GM12878 (cell line): Measurements from ENCODE around the gene REG1A. TPM values are rescaled to one million over a fixed set of nuclear protein-coding genes. Genes with fewer than 3 reads are reported as not detected.

Experiments used
- ATAC-seq: fragments of 200-7000 bp; cut with Tn5 transposase; 3 replicates; pipeline ENCODE4 v1.9.1; 2020; ENCODE audit warnings: mild to moderate bottlenecking, moderate library complexity
- BruUV-seq: library from RNA; stranded (reverse); fragments of 400-500 nt; replicated peaks from 2 replicates; lab custom pipeline; 2021; lab: Mats Ljungman, UMichigan
- CTCF ChIA-PET: fragments of 300-600 bp; sonication (Branson Sonifier 250); formaldehyde crosslinking; extraction: SDS; loops from one replicate; lab custom pipeline; 2021; ENCODE audit warnings: inconsistent platforms; lab: Yijun Ruan, JAX
- POLR2A ChIA-PET: fragments of 350-600 bp; formaldehyde crosslinking; extraction: SDS; loops from one replicate; lab custom pipeline; 2021; ENCODE audit warnings: inconsistent platforms; lab: Charles Lee
- RAD21 ChIA-PET: fragments of 300-600 bp; sonication (Branson Sonifier 250); formaldehyde crosslinking; loops from one replicate; lab custom pipeline; 2023; ENCODE audit warnings: antibody characterized with exemption; ENCODE audit not compliant: unreplicated experiment; lab: Charles Lee
- SMC1A ChIA-PET: fragments of 300-600 bp; sonication (Branson Sonifier 250); formaldehyde crosslinking; loops from one replicate; lab custom pipeline; 2023; ENCODE audit not compliant: unreplicated experiment, uncharacterized antibody; lab: Charles Lee
- DNase-seq: peaks from one replicate; pipeline ENCODE4 v3.0.0-alpha.2; 2011; ENCODE audit warnings: low read depth, low spot score
- FAIRE-seq: peaks from 3 replicates; lab custom pipeline; 2011; peaks lifted over from hg19 to GRCh38; lab: Jason Lieb, UNC
- H2AFZ ChIP-seq: 2 replicates; pipeline ENCODE4 v1.6.0; 2011; ENCODE audit warnings: low read depth, low read length, control low read depth; ENCODE audit not compliant: control insufficient read depth
- H3K27ac ChIP-seq: 2 replicates; pipeline ENCODE4 v1.5.1; 2011; ENCODE audit warnings: control low read depth; ENCODE audit not compliant: control insufficient read depth, insufficient read depth
- H3K27me3 ChIP-seq, 2 experiments: replicated peaks in 1 of 2; 2 replicates each; pipeline versions ENCODE4 v1.6.0 to v1.6.1; 2011; ENCODE audit warnings: low read length in 1 of 2; ENCODE audit not compliant: control insufficient read depth in 2 of 2, insufficient read depth in 2 of 2
- H3K36me3 ChIP-seq, 2 experiments: 2 replicates each; pipeline ENCODE4 v1.5.1; 2011; ENCODE audit warnings: low read length in 1 of 2; ENCODE audit not compliant: control insufficient read depth in 2 of 2, insufficient read depth in 2 of 2
- H3K4me1 ChIP-seq: 2 replicates; pipeline ENCODE4 v1.6.1; 2011; ENCODE audit warnings: mild to moderate bottlenecking, low read length, moderate library complexity, mixed read lengths; ENCODE audit not compliant: control insufficient read depth, insufficient read depth
- H3K4me2 ChIP-seq: 2 replicates; pipeline ENCODE4 v1.6.0; 2011; ENCODE audit warnings: control low read depth; ENCODE audit not compliant: control insufficient read depth, insufficient read depth
- H3K4me3 ChIP-seq: fragments of 200-600 bp; sonication (generic); 2 replicates; pipeline ENCODE4 v1.5.1; 2016
- H3K79me2 ChIP-seq: 2 replicates; pipeline ENCODE4 v1.6.0; 2011; ENCODE audit warnings: low read length; ENCODE audit not compliant: control insufficient read depth, insufficient read depth
- H3K9ac ChIP-seq: 2 replicates; pipeline ENCODE4 v1.8.0; 2011; ENCODE audit warnings: low read length, control low read depth, mixed read lengths; ENCODE audit not compliant: control insufficient read depth, insufficient read depth
- H3K9me3 ChIP-seq: replicated peaks from 3 replicates; pipeline ENCODE4 v1.5.1; 2011; ENCODE audit warnings: mild to moderate bottlenecking, low read length; ENCODE audit not compliant: control insufficient read depth, insufficient read depth
- H4K20me1 ChIP-seq: 2 replicates; pipeline ENCODE4 v1.6.0; 2011; ENCODE audit not compliant: control insufficient read depth, insufficient read depth
- BACH1 ChIP-seq: fragments of 450-650 bp; IDR thresholded peaks from 2 replicates; pipeline ENCODE4 v1.6.1; 2017; ENCODE audit warnings: mild to moderate bottlenecking, borderline replicate concordance
- CBFB ChIP-seq: IDR thresholded peaks from 2 replicates; pipeline ENCODE4 v1.6.1; 2016; ENCODE audit warnings: antibody characterized with exemption, low read depth
- CBX3 ChIP-seq: fragments of 200-600 bp; sonication (generic); IDR thresholded peaks from 2 replicates; pipeline ENCODE4 v1.6.1; 2016; ENCODE audit warnings: low read depth, borderline replicate concordance
- CHD2 ChIP-seq: IDR thresholded peaks from 2 replicates; pipeline ENCODE4 v1.6.1; 2011; ENCODE audit warnings: low read depth, low read length, improper control_type of control experiment, borderline replicate concordance
- CREB1 ChIP-seq: IDR thresholded peaks from 2 replicates; pipeline ENCODE4 v1.6.1; 2012; ENCODE audit warnings: low read depth, mild to moderate bottlenecking, inconsistent platforms
- GABPA ChIP-seq: IDR thresholded peaks from 2 replicates; pipeline ENCODE4 v1.6.1; 2014; ENCODE audit warnings: antibody characterized with exemption, low read depth, mild to moderate bottlenecking, inconsistent platforms
- HCFC1 ChIP-seq: fragments of 150-350 bp; IDR thresholded peaks from 2 replicates; pipeline ENCODE4 v1.6.1; 2014; ENCODE audit warnings: low read length
- IRF4 ChIP-seq: IDR thresholded peaks from 2 replicates; pipeline ENCODE4 v1.6.1; 2011; ENCODE audit warnings: low read depth, low read length
- LARP7 ChIP-seq: fragments of 450-650 bp; IDR thresholded peaks from 2 replicates; pipeline ENCODE4 v1.6.1; 2017; ENCODE audit warnings: mild to moderate bottlenecking
- NFXL1 ChIP-seq: fragments of 450-650 bp; IDR thresholded peaks from 2 replicates; pipeline ENCODE4 v1.6.1; 2017; ENCODE audit warnings: antibody characterized with exemption, mild to moderate bottlenecking, borderline replicate concordance
- POLR2A ChIP-seq: IDR thresholded peaks from 2 replicates; pipeline ENCODE4 v1.6.1; 2011; ENCODE audit warnings: low read depth, mild to moderate bottlenecking, low read length
- SMC3 ChIP-seq: IDR thresholded peaks from 2 replicates; pipeline ENCODE4 v1.6.1; 2011; ENCODE audit warnings: low read length, improper control_type of control experiment, borderline replicate concordance
- SREBF2 ChIP-seq: IDR thresholded peaks from 2 replicates; pipeline ENCODE4 v1.6.1; 2012; ENCODE audit warnings: mild to moderate bottlenecking, low read length
- SUPT20H ChIP-seq: IDR thresholded peaks from 2 replicates; pipeline ENCODE4 v1.6.1; 2011; ENCODE audit warnings: low read depth, mild to moderate bottlenecking, low read length, moderate library complexity, borderline replicate concordance; ENCODE audit not compliant: control insufficient read depth
- ZNF207 ChIP-seq: fragments of 450-650 bp; IDR thresholded peaks from 2 replicates; pipeline ENCODE4 v1.6.1; 2014; ENCODE audit warnings: antibody characterized with exemption, mild to moderate bottlenecking, borderline replicate concordance
- WGBS: methylation state at CpG from one replicate; pipeline ENCODE4 v1.1.6; 2016; ENCODE audit warnings: low lambda C conversion rate; ENCODE audit not compliant: insufficient replicate concordance, insufficient coverage; ENCODE audit errors: missing lambda C conversion rate; 5-methylcytosine and 5-hydroxymethylcytosine counted together
- in situ Hi-C: fragments of 300-500 bp; cut with MboI; formaldehyde crosslinking; loops from 9 replicates; pipeline ENCODE4 v1.14.3; 2018; ENCODE audit warnings: mixed read lengths
- intact Hi-C: fragments of 100-400 bp; cut with micrococcal nuclease; formaldehyde crosslinking; loops from one replicate; pipeline ENCODE4 v1.14.2; 2022; ENCODE audit not compliant: unreplicated experiment
- polyA plus RNA-seq, 11 experiments: library from polyadenylated mRNA; depleted of rRNA in 4 of 11; unstranded in 6 of 11; stranded (reverse) in 5 of 11; fragments of >200 nt; fragmentation: Nextera tagmentation in 4 of 11; fragmentation: Illumina TruSeq in 1 of 11; extraction: Ambion mirVana in 4 of 11; extraction: Trizol in 1 of 11; gene quantifications; 1 replicate in 1 of 11; 2 replicates in 10 of 11; pipeline versions ENCODE4 v1.2.1 to v1.2.3, GENCODE V29; 2011 to 2016; ENCODE audit warnings: inconsistent platforms in 2 of 11, missing spikeins in 2 of 11, low read depth in 1 of 11
- total RNA-seq, 4 experiments: library from RNA; depleted of rRNA in 3 of 4; stranded (reverse); fragments of >200 nt in 3 of 4; fragmentation: Illumina TruSeq in 1 of 4; extraction: Trizol in 1 of 4; gene quantifications; 2 replicates each; pipeline versions ENCODE4 v1.2.1 to v1.2.3, GENCODE V29; 2013 to 2021
- TF ChIP-seq, protein P1 (sequence below): fragments of 150-350 bp; IDR thresholded peaks from 2 replicates; pipeline ENCODE4 v1.6.1; 2016; ENCODE audit warnings: low read depth, low read length
- TF ChIP-seq, protein P2 (sequence below): fragments of 450-650 bp; IDR thresholded peaks from 2 replicates; pipeline ENCODE4 v1.6.1; 2017; ENCODE audit warnings: antibody characterized with exemption, mild to moderate bottlenecking, moderate library complexity
- TF ChIP-seq, protein P3 (sequence below), 3 experiments: IDR thresholded peaks in 2 of 3; conservative IDR thresholded peaks in 1 of 3; 2 replicates each; pipeline ENCODE4 v1.5.1; 2011; ENCODE audit warnings: low read depth in 3 of 3, low read length in 3 of 3, mild to moderate bottlenecking in 3 of 3, control low read depth in 2 of 3, moderate library complexity in 2 of 3, inconsistent platforms in 1 of 3, mixed read lengths in 1 of 3; ENCODE audit not compliant: control insufficient read depth in 2 of 3, insufficient read depth in 1 of 3; ENCODE audit errors: extremely low read depth in 1 of 3

REG1A gene
- total and polyA plus RNA-seq, 10 of the 15 experiments (the other 5 are each of a cell fraction or from before 2014, with no cell fraction given), result 4.5 TPM; not detected in 9

DNA sequence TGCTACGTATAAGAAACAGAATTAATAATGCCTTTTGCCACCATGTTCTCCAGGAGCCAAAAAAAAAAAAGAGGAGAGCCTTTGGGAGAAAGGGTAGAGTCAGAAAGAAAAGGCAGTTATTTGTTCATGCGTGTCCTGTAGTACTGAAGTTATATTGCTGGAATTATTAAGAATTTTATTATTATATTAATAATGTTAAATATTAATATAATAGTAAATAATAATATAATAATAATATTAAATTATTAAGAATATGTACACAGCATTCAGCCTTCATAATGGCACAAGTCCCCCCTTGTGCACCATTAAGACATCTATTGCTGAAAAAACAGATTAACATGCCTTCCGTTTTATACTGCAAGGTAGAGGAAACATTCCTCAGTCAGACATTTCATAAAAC lies 8.1 kb downstream of the REG1A start:
- ChIA-PET POLR2A (no interaction called here), SMC1A (no interaction called here), CTCF (no interaction called here), RAD21 (no interaction called here)
- TF ChIP-seq GABPA, result no peak
- no peak for TF ChIP-seq SMC3
- no peak for TF ChIP-seq SUPT20H
- no peak for TF ChIP-seq NFXL1
- no peak for TF ChIP-seq CBX3
- no peak for TF ChIP-seq SREBF2
- TF ChIP-seq CBFB, result no peak
- TF ChIP-seq, protein P1, sequence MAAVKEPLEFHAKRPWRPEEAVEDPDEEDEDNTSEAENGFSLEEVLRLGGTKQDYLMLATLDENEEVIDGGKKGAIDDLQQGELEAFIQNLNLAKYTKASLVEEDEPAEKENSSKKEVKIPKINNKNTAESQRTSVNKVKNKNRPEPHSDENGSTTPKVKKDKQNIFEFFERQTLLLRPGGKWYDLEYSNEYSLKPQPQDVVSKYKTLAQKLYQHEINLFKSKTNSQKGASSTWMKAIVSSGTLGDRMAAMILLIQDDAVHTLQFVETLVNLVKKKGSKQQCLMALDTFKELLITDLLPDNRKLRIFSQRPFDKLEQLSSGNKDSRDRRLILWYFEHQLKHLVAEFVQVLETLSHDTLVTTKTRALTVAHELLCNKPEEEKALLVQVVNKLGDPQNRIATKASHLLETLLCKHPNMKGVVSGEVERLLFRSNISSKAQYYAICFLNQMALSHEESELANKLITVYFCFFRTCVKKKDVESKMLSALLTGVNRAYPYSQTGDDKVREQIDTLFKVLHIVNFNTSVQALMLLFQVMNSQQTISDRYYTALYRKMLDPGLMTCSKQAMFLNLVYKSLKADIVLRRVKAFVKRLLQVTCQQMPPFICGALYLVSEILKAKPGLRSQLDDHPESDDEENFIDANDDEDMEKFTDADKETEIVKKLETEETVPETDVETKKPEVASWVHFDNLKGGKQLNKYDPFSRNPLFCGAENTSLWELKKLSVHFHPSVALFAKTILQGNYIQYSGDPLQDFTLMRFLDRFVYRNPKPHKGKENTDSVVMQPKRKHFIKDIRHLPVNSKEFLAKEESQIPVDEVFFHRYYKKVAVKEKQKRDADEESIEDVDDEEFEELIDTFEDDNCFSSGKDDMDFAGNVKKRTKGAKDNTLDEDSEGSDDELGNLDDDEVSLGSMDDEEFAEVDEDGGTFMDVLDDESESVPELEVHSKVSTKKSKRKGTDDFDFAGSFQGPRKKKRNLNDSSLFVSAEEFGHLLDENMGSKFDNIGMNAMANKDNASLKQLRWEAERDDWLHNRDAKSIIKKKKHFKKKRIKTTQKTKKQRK, result no peak
- no peak for TF ChIP-seq HCFC1
- TF ChIP-seq, protein P2, sequence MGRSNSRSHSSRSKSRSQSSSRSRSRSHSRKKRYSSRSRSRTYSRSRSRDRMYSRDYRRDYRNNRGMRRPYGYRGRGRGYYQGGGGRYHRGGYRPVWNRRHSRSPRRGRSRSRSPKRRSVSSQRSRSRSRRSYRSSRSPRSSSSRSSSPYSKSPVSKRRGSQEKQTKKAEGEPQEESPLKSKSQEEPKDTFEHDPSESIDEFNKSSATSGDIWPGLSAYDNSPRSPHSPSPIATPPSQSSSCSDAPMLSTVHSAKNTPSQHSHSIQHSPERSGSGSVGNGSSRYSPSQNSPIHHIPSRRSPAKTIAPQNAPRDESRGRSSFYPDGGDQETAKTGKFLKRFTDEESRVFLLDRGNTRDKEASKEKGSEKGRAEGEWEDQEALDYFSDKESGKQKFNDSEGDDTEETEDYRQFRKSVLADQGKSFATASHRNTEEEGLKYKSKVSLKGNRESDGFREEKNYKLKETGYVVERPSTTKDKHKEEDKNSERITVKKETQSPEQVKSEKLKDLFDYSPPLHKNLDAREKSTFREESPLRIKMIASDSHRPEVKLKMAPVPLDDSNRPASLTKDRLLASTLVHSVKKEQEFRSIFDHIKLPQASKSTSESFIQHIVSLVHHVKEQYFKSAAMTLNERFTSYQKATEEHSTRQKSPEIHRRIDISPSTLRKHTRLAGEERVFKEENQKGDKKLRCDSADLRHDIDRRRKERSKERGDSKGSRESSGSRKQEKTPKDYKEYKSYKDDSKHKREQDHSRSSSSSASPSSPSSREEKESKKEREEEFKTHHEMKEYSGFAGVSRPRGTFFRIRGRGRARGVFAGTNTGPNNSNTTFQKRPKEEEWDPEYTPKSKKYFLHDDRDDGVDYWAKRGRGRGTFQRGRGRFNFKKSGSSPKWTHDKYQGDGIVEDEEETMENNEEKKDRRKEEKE, result no peak
- no peak for TF ChIP-seq IRF4
- TF ChIP-seq, protein P3, sequence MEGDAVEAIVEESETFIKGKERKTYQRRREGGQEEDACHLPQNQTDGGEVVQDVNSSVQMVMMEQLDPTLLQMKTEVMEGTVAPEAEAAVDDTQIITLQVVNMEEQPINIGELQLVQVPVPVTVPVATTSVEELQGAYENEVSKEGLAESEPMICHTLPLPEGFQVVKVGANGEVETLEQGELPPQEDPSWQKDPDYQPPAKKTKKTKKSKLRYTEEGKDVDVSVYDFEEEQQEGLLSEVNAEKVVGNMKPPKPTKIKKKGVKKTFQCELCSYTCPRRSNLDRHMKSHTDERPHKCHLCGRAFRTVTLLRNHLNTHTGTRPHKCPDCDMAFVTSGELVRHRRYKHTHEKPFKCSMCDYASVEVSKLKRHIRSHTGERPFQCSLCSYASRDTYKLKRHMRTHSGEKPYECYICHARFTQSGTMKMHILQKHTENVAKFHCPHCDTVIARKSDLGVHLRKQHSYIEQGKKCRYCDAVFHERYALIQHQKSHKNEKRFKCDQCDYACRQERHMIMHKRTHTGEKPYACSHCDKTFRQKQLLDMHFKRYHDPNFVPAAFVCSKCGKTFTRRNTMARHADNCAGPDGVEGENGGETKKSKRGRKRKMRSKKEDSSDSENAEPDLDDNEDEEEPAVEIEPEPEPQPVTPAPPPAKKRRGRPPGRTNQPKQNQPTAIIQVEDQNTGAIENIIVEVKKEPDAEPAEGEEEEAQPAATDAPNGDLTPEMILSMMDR (IDR thresholded peaks at IDR 0.05 in 2 of 3, conservative IDR thresholded peaks at IDR 0.05 in 1 of 3; ENCODE audit: control insufficient read depth in 2 of 3, extremely low read depth in 1 of 3, insufficient read depth in 1 of 3, low read depth in 3 of 3, low read length in 3 of 3), result no peak
- TF ChIP-seq BACH1, result no peak
- no peak for TF ChIP-seq CREB1
- TF ChIP-seq ZNF207, result no peak
- TF ChIP-seq LARP7, result no peak
- no peak for TF ChIP-seq POLR2A
- no peak for TF ChIP-seq CHD2
- FAIRE-seq, result no peak
- Histone ChIP-seq H3K27ac (no peak overlapping the region), H3K79me2 (no peaks in the 10 kb centered on the region), H4K20me1 (no peaks in the 10 kb centered on the region), H3K4me1 (no peaks in the 10 kb centered on the region), H3K4me3 (no peak overlapping the region), H2AFZ (no peak overlapping the region), H3K27me3 (no peaks in the 10 kb centered on the region), H3K9ac (no peak overlapping the region), H3K9me3 (no peaks in the 10 kb centered on the region), H3K4me2 (no peak overlapping the region), H3K36me3 (no peaks in the 10 kb centered on the region)
- ATAC-seq, result no peak
- intact Hi-C loops (no loop called here), in situ Hi-C loops (no loop called here)
- WGBS, result 29% methylated on average over 3 of the region's 3 CpGs
- no peak for DNase-seq
- BruUV-seq, result no TSS peak
